ENCODE data around the gene WARS2.

WARS2 gene

GRCh38 chr1:119083479-119083878 lies 57.0 kb downstream of the WARS2 start:
- DNase-seq (ENCODE audit: low read depth) = no peak

GRCh38 chr1:119081700-119082099 lies 58.8 kb downstream of the WARS2 start:
- DNase-seq (ENCODE audit: low read depth) = no peak

- DNase-seq (ENCODE audit: low read depth) = no peak
Observed at GRCh38 chr1:119081267-119081666, 59.2 kb downstream of the WARS2 start.

- DNase-seq (ENCODE audit: low read depth) = no peak
Observed at GRCh38 chr1:119080586-119080985, 59.9 kb downstream of the WARS2 start.

- DNase-seq (ENCODE audit: low read depth) = no peak
Observed at GRCh38 chr1:119079881-119080280, 60.6 kb downstream of the WARS2 start.

GRCh38 chr1:119075614-119076013 lies 64.8 kb downstream of the WARS2 start:
- DNase-seq (ENCODE audit: low read depth) = no peak

- no peak for DNase-seq (ENCODE audit: low read depth)
Observed at GRCh38 chr1:119071321-119071720, 69.1 kb downstream of the WARS2 start.

- no peak for DNase-seq (ENCODE audit: low read depth)
Observed at GRCh38 chr1:119069682-119070081, 70.8 kb downstream of the WARS2 start.

GRCh38 chr1:119068427-119068826 lies 72.0 kb downstream of the WARS2 start:
- DNase-seq (ENCODE audit: low read depth) = no peak

- no peak for DNase-seq (ENCODE audit: low read depth)
Observed at GRCh38 chr1:119061700-119062099, 78.8 kb downstream of the WARS2 start.

- DNase-seq (ENCODE audit: low read depth) = no peak
Observed at GRCh38 chr1:119055568-119055967, 84.9 kb downstream of the WARS2 start.

- DNase-seq (ENCODE audit: low read depth) = no peak
Observed at GRCh38 chr1:119053917-119054316, 86.5 kb downstream of the WARS2 start.

GRCh38 chr1:119052267-119052666 lies 88.2 kb downstream of the WARS2 start:
- DNase-seq (ENCODE audit: low read depth) = no peak

- DNase-seq (ENCODE audit: low read depth) = no peak
Observed at GRCh38 chr1:119048624-119049404, 91.6 kb downstream of the WARS2 start.

- DNase-seq (ENCODE audit: low read depth) = no peak
Observed at GRCh38 chr1:119046785-119047438, 93.5 kb downstream of the WARS2 start.

- no peak for DNase-seq (ENCODE audit: low read depth)
Observed at GRCh38 chr1:119046429-119046784, 94.0 kb downstream of the WARS2 start.

GRCh38 chr1:119045096-119045746 lies 95.2 kb downstream of the WARS2 start:
- DNase-seq (ENCODE audit: low read depth) = no peak

- no peak for DNase-seq (ENCODE audit: low read depth)
Observed at GRCh38 chr1:119040906-119041305, 99.5 kb downstream of the WARS2 start.

- DNase-seq (ENCODE audit: low read depth) = no peak
Observed at GRCh38 chr1:119040489-119040888, 100.0 kb downstream of the WARS2 start.

- DNase-seq (ENCODE audit: low read depth) = no peak
Observed at GRCh38 chr1:119038363-119038762, 102.1 kb downstream of the WARS2 start.

GRCh38 chr1:119034359-119034758 lies 106.1 kb downstream of the WARS2 start:
- no peak for DNase-seq (ENCODE audit: low read depth)

GRCh38 chr1:119032986-119033385 lies 107.5 kb downstream of the WARS2 start:
- no peak for DNase-seq (ENCODE audit: low read depth)

GRCh38 chr1:119027759-119028158 lies 112.7 kb downstream of the WARS2 start:
- no peak for DNase-seq (ENCODE audit: low read depth)

Measured in T follicular helper cell (primary cell).